Glutamatergic neuron (in vitro differentiated cells): Measurements from ENCODE around the gene CHN1. TPM values are rescaled to one million over a fixed set of nuclear protein-coding genes. Genes with fewer than 3 reads are reported as not detected.

Experiments used
- DNase-seq: peaks from one replicate; pipeline ENCODE4 v3.0.0; 2022
- H3K27ac Mint-ChIP-seq: one replicate; pipeline ENCODE4 v1.8.0; 2020; ENCODE audit warnings: mild to moderate bottlenecking, mixed read lengths, inconsistent platforms; ENCODE audit not compliant: unreplicated experiment
- H3K27me3 Mint-ChIP-seq: one replicate; pipeline ENCODE4 v1.8.0; 2020; ENCODE audit warnings: mild to moderate bottlenecking, moderate library complexity, mixed read lengths, inconsistent platforms; ENCODE audit not compliant: unreplicated experiment
- H3K36me3 Mint-ChIP-seq: one replicate; pipeline ENCODE4 v1.8.0; 2020; ENCODE audit warnings: mild to moderate bottlenecking, mixed read lengths, inconsistent platforms; ENCODE audit not compliant: unreplicated experiment
- H3K4me1 Mint-ChIP-seq: one replicate; pipeline ENCODE4 v1.8.0; 2020; ENCODE audit warnings: mild to moderate bottlenecking, low read depth, mixed read lengths, inconsistent platforms; ENCODE audit not compliant: unreplicated experiment
- H3K4me3 Mint-ChIP-seq: one replicate; pipeline ENCODE4 v1.8.0; 2020; ENCODE audit warnings: mild to moderate bottlenecking, mixed read lengths, inconsistent platforms; ENCODE audit not compliant: unreplicated experiment
- H3K9me3 Mint-ChIP-seq: one replicate; pipeline ENCODE4 v1.8.0; 2020; ENCODE audit warnings: mild to moderate bottlenecking, moderate library complexity, mixed read lengths, inconsistent platforms; ENCODE audit not compliant: unreplicated experiment
- CTCF ChIP-seq: fragments of 200-600 bp; sonication (generic); IDR thresholded peaks from one replicate; pipeline ENCODE4 v1.5.0; 2021; ENCODE audit not compliant: partially characterized antibody, unreplicated experiment
- total RNA-seq: library from RNA; stranded (reverse); fragmentation: NEBNext Ultra II Directional; extraction: Animal tissue kit (Norgen Biotek cat#: 25700); gene quantifications from one replicate; pipeline ENCODE4 v1.2.1, GENCODE V29; 2021; ENCODE audit not compliant: unreplicated experiment

The CHN1 gene
- total RNA-seq, 1 donor from 2014 or later: 212 TPM

GRCh38 chr2:174760845-174761473 is 244.2 kb downstream of the CHN1 start:
- Mint-ChIP-seq H3K36me3 (no peaks in the 10 kb centered on the region), H3K27me3 (peaks cover 5% of the 10 kb centered on the region), H3K4me3 (peak overlapping the region; percentile 67), H3K4me1 (peaks cover 62% of the 10 kb centered on the region), H3K9me3 (peaks cover 8% of the 10 kb centered on the region), H3K27ac (peak overlapping the region; percentile 96)
- DNase-seq: no peak
- no peak for TF ChIP-seq CTCF

GRCh38 chr2:174759381-174760065 is 245.7 kb downstream of the CHN1 start:
- peaks cover 5% of the 10 kb centered on the region for H3K27me3 Mint-ChIP-seq
- TF ChIP-seq CTCF: no peak
- no peaks in the 10 kb centered on the region for H3K36me3 Mint-ChIP-seq
- no peak overlapping the region for H3K27ac Mint-ChIP-seq
- peaks cover 53% of the 10 kb centered on the region for H3K4me1 Mint-ChIP-seq
- peak overlapping the region; percentile 55 for H3K4me3 Mint-ChIP-seq
- H3K9me3 Mint-ChIP-seq: peaks cover 8% of the 10 kb centered on the region
- no peak for DNase-seq

- peak overlapping the region; percentile 81 for H3K27ac Mint-ChIP-seq
- no peak for DNase-seq
- TF ChIP-seq CTCF: no peak
- peak overlapping the region; percentile 59 for H3K4me3 Mint-ChIP-seq
- H3K4me1 Mint-ChIP-seq: peaks cover 48% of the 10 kb centered on the region
- H3K27me3 Mint-ChIP-seq: peaks cover 8% of the 10 kb centered on the region
- H3K9me3 Mint-ChIP-seq: peaks cover 4% of the 10 kb centered on the region
- H3K36me3 Mint-ChIP-seq: no peaks in the 10 kb centered on the region
These were observed 248.4 kb downstream of the CHN1 start for GRCh38 chr2:174756743-174757142.

- peaks cover 26% of the 10 kb centered on the region for H3K4me1 Mint-ChIP-seq
- H3K27me3 Mint-ChIP-seq: peaks cover 6% of the 10 kb centered on the region
- no peak for DNase-seq
- H3K27ac Mint-ChIP-seq: peak overlapping the region; percentile 90
- no peaks in the 10 kb centered on the region for H3K36me3 Mint-ChIP-seq
- TF ChIP-seq CTCF: no peak
- H3K9me3 Mint-ChIP-seq: peaks cover 3% of the 10 kb centered on the region
- H3K4me3 Mint-ChIP-seq: peak overlapping the region; percentile 71
These were observed 252.0 kb downstream of the CHN1 start for GRCh38 chr2:174753038-174753633.

GRCh38 chr2:174752403-174753037 is 252.7 kb downstream of the CHN1 start:
- Mint-ChIP-seq H3K27ac (no peak overlapping the region), H3K4me1 (peaks cover 25% of the 10 kb centered on the region), H3K4me3 (no peak overlapping the region), H3K36me3 (no peaks in the 10 kb centered on the region), H3K27me3 (peaks cover 6% of the 10 kb centered on the region), H3K9me3 (peaks cover 3% of the 10 kb centered on the region)
- no peak for DNase-seq
- TF ChIP-seq CTCF: no peak
